Effector memory CD4-positive, alpha-beta T cell (primary cell): ENCODE data around the gene PLEK.
"Not testable (repeated sequence)": the region's sequence is repeated elsewhere in the genome, so short reads cannot be mapped to it uniquely, and the experiment has no call there.

Source experiments
- DNase-seq, 3 donors: peaks; one replicate each; pipeline ENCODE4 v3.0.0-alpha.2; 2020
- H3K27ac ChIP-seq: 2 replicates; pipeline ENCODE4 v1.7.0; 2013; ENCODE audit warnings: mild to moderate bottlenecking, low read length, moderate library complexity; ENCODE audit not compliant: insufficient read depth, poor library complexity, severe bottlenecking
- H3K27me3 ChIP-seq: replicated peaks from 2 replicates; pipeline ENCODE4 v1.7.0; 2013; ENCODE audit warnings: mild to moderate bottlenecking, low read length; ENCODE audit not compliant: insufficient read depth, control insufficient read depth, poor library complexity, severe bottlenecking
- H3K36me3 ChIP-seq: 2 replicates; pipeline ENCODE4 v1.7.0; 2013; ENCODE audit warnings: mild to moderate bottlenecking, low read length, moderate library complexity; ENCODE audit not compliant: control insufficient read depth, insufficient read depth
- H3K4me1 ChIP-seq: 2 replicates; pipeline ENCODE4 v1.7.0; 2013; ENCODE audit warnings: low read length, mild to moderate bottlenecking; ENCODE audit not compliant: control insufficient read depth, insufficient read depth, poor library complexity, severe bottlenecking
- H3K4me3 ChIP-seq: 2 replicates; pipeline ENCODE4 v1.7.0; 2013; ENCODE audit warnings: low read length, low read depth, mild to moderate bottlenecking; ENCODE audit not compliant: insufficient read depth, poor library complexity, severe bottlenecking
- H3K9me3 ChIP-seq: 2 replicates; pipeline ENCODE4 v1.7.0; 2013; ENCODE audit warnings: mild to moderate bottlenecking, low read length, moderate library complexity; ENCODE audit not compliant: control insufficient read depth

Gene PLEK

DNA sequence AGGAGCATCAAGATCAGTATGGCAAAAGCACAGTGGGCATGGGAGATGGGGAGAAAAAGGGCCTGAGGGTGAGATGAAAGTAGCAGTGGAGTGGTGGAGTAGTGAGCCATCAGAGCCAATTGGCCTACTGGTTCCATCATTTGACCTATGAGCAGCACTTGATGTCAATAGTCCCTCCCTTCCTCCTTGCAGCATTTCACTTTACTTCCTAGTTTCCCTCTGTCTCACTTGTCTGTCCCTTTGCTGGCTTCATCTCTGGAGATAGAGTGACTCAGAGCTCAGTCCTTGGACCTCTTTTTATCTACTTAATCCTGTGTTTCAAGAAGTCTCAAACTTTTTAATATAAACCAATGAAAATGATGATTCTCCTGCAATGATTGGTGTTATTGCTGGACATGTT is 69.9 kb downstream of the PLEK start:
- DNase-seq = no peak
- H3K4me1 ChIP-seq = no peaks in the 10 kb centered on the region
- no peak overlapping the region for H3K27ac ChIP-seq

DNA sequence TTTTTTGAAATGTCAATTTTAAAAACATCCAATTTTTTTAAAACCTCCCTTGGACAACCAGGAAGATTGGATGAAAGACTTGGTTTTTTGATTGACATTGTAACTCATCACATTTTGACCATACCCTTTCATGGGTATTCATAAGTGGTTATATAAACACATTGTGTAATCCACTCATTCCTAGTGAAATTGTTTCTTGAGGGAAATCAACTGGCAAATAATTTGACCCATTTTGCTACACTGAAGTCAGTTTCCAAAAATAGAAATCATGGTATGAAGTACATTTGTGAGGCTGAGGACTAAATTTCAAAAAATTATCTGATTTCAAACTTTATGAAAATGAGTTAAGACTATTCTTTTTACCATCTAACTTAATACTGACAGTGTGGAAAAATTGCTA is 70.5 kb downstream of the PLEK start:
- no peak overlapping the region for H3K4me3 ChIP-seq
- no peaks in the 10 kb centered on the region for H3K27me3 ChIP-seq
- DNase-seq = no peak
- no peaks in the 10 kb centered on the region for H3K9me3 ChIP-seq
- H3K4me1 ChIP-seq = no peaks in the 10 kb centered on the region
- H3K27ac ChIP-seq = no peak overlapping the region
- H3K36me3 ChIP-seq = no peaks in the 10 kb centered on the region

More for the DNA sequence above, 69.9 kb downstream of the PLEK start:
- Histone ChIP-seq H3K27me3 (no peaks in the 10 kb centered on the region), H3K9me3 (no peaks in the 10 kb centered on the region), H3K4me3 (no peak overlapping the region), H3K36me3 (no peaks in the 10 kb centered on the region)

DNA sequence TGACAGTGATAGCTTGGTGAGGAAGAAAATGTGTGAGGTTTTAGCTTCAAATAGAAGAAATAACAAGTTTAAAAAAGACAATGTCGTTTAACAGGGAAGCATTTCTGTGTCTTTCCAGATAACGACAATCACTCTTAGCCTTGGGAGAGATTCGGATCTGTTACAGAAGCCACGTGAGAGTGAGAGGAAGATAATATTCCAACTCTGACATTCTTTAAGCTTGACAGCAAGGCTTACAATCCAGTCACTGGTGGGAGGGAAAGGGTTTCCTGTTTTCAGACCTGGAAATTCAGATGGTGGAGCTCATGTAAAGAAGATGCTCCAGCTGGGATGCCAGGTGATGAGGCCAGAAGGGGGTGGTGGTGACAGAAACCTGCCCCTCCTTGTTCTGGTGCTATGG is 71.2 kb downstream of the PLEK start:
- Histone ChIP-seq H3K9me3 (no peaks in the 10 kb centered on the region), H3K36me3 (no peaks in the 10 kb centered on the region), H3K4me1 (no peaks in the 10 kb centered on the region), H3K27me3 (no peaks in the 10 kb centered on the region), H3K27ac (no peak overlapping the region), H3K4me3 (no peak overlapping the region)
- DNase-seq = no peak

DNA sequence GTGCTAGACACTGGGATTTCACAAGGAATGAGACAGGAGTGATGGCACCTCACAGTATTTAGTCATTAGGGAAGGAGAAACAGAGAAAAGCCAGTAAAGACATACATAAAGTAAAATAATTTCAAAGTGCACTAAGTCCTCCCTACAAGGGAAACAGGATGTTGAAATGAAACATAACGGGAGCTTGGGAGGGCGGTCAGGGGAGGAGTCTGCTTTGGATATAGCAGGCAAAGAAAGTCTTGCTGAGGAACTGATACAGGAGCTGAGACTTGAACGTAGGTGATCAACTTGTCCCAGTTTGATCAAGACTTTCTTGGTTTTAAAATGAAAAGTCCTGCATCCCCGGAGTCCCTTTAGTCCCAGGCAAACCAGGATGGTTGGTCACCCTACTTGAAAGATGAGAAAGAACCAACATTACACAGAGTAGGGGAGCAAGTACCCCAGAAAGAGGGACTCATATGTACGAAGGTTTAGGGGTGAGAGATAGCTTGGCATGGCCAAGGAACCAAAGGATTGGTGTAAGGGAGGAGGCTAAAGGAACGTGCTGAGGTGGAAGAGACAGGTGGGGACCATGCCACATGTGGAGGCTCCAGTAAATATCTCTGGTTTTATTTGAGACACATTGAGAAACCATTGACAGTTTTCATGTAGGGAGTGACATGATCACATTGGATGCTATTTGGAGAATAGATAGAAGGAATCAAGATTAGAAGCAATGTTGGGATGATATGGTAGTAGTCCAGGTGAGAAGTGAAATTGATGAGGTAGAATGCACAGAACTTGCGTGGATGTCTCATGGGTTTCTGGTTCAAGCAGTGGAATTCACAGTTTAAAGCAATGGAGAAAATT is 73.6 kb downstream of the PLEK start:
- Histone ChIP-seq H3K4me3 (no peak overlapping the region), H3K36me3 (no peaks in the 10 kb centered on the region), H3K27ac (no peak overlapping the region), H3K27me3 (no peaks in the 10 kb centered on the region), H3K9me3 (no peaks in the 10 kb centered on the region), H3K4me1 (no peaks in the 10 kb centered on the region)
- no peak for DNase-seq

DNA sequence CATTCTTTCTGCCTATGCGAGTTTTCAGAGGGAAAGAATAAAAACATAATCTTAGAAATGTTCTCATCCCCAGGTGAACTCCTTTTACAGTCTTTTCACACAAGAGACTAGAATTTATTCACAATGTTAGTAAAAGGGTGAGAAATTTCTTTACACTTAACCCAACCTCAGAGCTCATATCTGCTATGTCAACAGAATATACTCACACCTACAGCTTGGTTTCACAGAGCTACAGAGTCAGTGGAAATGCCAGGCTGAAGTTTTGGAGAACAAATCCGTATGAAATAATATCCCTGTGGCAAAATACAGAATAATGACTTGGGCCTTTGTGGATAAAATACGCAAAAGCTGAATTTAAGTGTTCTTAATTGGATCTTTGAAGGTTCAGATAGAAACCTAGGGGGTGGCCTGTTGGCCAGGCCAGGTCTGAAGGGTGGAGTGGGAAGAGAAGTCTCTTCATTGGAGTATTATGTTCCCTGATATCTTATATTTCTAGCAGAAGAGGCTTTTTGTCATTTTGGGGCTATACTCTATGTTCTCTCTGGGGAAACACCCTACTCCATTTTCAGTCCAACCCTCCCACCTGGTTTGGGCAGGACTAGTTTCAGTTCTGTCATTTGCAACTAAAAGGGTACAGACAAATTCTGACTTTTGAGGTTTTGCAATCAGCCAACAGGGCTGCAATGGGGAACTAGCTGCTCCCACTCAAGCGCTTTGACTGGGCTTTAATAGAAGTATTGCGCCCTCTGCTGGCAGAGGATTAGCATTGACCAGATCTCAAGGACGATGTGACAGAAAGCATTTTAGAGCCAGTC is 76.3 kb downstream of the PLEK start:
- no peak overlapping the region for H3K27ac ChIP-seq
- no peaks in the 10 kb centered on the region for H3K27me3 ChIP-seq

DNA sequence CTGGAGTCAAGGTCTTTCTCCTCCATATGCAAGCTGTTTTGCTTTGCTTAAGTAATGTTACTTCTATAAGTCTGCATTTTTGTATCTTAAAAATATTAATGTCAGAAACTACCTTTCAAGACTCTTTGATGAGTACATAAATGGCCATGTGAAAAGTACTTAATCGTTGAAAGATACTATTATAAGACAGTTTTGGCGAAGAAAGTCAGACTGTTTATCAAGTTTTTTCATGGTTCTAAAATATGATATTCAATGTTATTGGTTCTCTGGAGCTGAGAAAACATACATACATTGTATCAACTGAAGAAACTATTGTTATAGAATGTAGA is 76.9 kb downstream of the PLEK start:
- no peak for DNase-seq
- Histone ChIP-seq H3K9me3 (no peaks in the 10 kb centered on the region), H3K4me3 (no peak overlapping the region), H3K36me3 (no peaks in the 10 kb centered on the region), H3K4me1 (no peaks in the 10 kb centered on the region), H3K27me3 (no peaks in the 10 kb centered on the region), H3K27ac (no peak overlapping the region)

More for the DNA sequence above, 76.3 kb downstream of the PLEK start:
- H3K36me3 ChIP-seq = no peaks in the 10 kb centered on the region
- DNase-seq = peak; percentile 61 to 80 (median 75)
- no peaks in the 10 kb centered on the region for H3K4me1 ChIP-seq
- no peaks in the 10 kb centered on the region for H3K9me3 ChIP-seq
- H3K4me3 ChIP-seq = no peak overlapping the region

DNA sequence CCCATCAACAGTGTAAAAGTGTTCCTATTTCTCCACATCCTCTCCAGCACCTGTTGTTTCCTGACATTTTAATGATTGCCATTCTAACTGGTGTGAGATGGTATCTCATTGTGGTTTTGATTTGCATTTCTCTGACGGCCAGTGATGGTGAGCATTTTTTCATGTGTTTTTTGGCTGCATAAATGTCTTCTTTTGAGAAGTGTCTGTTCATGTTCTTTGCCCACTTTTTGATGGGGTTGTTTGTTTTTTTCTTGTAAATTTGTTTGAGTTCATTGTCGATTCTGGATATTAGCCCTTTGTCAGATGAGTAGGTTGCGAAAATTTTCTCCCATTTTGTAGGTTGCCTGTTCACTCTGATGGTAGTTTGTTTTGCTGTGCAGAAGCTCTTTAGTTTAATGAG is 81.3 kb downstream of the PLEK start:
- not testable (repeated sequence) for H3K9me3 ChIP-seq, H3K4me3 ChIP-seq, H3K27me3 ChIP-seq, H3K36me3 ChIP-seq, H3K27ac ChIP-seq, DNase-seq, H3K4me1 ChIP-seq
